Activated gamma-delta T cell (primary cell): ENCODE measurements around the gene FOXK1.

ENCODE experiments used
- DNase-seq: peaks from one replicate; lab custom pipeline; 2025; lab: John Stamatoyannopoulos, UW

FOXK1 gene

DNA sequence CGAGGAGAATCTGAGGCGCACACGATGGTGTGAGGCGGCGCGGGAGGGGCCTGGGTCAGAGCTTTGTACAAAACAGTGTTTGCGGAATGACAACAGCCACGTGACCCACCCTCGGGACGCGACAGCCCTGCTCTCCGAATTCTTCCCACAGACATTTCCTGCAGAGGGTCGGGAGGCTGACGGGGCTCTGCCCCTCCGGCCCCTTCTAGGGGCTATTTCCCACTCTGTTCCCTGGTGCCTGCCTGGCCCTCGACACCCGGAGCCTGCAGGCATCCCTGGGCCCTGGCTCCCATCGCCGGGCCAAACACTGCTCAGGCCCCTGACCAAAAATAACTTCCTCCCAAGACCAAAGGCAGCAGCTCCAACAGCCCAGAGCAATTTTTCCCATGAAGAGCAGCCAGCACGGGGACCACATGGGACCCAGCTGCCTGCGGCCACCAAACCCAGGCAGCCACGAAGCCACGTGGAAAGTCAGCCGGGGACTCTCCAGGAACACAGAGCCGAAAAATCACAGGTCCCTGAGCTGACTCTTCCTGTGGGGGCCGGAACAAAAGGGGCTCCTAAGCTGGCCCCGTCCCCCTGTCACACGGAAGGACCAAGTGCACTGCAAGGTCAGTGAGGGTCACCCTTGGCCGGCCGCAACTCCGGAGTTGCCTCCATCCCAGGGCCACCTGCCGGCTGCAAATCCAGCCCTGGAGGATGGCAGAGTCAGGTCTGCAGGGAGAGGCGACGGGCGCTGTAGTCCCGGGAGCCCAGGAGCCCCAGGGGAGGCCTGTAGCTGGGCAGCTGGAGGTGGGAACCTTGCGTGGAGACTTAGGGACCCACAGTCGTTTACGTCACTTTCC lies 137.7 kb downstream of the FOXK1 start:
- DNase-seq = no peak

DNA sequence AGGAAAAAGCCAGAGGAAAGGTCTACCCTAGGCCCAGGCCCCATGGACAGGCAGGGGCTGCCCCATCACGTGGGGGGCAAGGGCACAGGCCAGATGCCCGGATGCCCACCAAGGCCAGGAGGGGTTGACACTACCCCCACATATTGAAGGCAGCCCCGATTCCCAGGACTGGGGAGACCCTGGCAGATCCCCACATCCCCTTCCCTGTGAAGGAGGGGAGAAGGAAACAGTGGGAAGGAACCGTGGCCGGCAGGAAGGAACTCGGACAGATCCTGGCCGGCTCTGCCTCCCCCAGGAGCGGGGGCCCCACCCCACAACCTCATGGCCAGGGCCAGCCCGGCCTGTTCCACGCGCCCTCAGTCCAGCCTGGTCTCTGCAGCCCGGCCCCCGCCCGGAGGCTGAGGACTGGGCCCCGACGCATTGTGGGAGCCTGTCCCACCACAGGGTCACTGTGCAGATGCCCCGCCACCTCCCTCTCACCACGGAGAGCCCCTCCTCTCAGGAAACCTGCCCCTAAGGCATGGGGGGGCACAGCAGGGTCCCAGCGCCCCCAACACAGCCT lies 138.4 kb downstream of the FOXK1 start:
- no peak for DNase-seq
